HG02588 (cell line): ENCODE data around the gene IL18RAP.
A peak's percentile ranks its signal among the peaks of the same experiment; 100 is the strongest.

Experiments used
- ATAC-seq: cut with Tn5 transposase; IDR thresholded peaks from one replicate; pipeline ENCODE4 v1.9.1; 2021; ENCODE audit warnings: mild to moderate bottlenecking, moderate library complexity; ENCODE audit not compliant: unreplicated experiment

Gene IL18RAP, protein sequence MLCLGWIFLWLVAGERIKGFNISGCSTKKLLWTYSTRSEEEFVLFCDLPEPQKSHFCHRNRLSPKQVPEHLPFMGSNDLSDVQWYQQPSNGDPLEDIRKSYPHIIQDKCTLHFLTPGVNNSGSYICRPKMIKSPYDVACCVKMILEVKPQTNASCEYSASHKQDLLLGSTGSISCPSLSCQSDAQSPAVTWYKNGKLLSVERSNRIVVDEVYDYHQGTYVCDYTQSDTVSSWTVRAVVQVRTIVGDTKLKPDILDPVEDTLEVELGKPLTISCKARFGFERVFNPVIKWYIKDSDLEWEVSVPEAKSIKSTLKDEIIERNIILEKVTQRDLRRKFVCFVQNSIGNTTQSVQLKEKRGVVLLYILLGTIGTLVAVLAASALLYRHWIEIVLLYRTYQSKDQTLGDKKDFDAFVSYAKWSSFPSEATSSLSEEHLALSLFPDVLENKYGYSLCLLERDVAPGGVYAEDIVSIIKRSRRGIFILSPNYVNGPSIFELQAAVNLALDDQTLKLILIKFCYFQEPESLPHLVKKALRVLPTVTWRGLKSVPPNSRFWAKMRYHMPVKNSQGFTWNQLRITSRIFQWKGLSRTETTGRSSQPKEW

GRCh38 chr2:102422910-102423309 is at the start of gene IL18RAP:
IL18RAP (plus strand) TSS chr2:102423160; CDS start chr2:102423278, 118 bp downstream.
- ATAC-seq: no peak

GRCh38 chr2:102376052-102376591 is 46.8 kb upstream of the IL18RAP start:
- no peak for ATAC-seq

GRCh38 chr2:102383722-102384121 is 39.2 kb upstream of the IL18RAP start:
- no peak for ATAC-seq

GRCh38 chr2:102385522-102385921 is 37.4 kb upstream of the IL18RAP start:
- no peak for ATAC-seq

DNA sequence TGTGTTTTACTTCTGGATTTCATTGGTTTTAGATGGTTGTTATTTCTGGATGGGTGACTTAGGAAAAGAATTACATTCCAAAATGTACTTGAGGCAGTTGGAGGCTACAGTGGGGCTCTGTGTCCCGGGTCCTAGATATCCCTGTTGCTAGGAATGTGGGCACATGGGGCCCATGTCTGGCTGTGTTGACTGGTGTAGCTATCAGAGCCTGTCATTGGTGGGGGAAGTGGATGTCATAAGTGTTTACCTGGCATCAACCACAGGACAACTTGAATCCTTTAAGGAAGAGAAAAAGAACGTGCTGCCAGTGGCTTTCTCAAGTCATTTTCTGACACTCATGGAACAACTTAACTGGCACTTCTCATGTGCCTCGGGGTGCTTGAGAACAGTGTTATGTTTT is 37.0 kb upstream of the IL18RAP start:
- no peak for ATAC-seq

GRCh38 chr2:102386867-102387541 is 36.0 kb upstream of the IL18RAP start:
- no peak for ATAC-seq

DNA sequence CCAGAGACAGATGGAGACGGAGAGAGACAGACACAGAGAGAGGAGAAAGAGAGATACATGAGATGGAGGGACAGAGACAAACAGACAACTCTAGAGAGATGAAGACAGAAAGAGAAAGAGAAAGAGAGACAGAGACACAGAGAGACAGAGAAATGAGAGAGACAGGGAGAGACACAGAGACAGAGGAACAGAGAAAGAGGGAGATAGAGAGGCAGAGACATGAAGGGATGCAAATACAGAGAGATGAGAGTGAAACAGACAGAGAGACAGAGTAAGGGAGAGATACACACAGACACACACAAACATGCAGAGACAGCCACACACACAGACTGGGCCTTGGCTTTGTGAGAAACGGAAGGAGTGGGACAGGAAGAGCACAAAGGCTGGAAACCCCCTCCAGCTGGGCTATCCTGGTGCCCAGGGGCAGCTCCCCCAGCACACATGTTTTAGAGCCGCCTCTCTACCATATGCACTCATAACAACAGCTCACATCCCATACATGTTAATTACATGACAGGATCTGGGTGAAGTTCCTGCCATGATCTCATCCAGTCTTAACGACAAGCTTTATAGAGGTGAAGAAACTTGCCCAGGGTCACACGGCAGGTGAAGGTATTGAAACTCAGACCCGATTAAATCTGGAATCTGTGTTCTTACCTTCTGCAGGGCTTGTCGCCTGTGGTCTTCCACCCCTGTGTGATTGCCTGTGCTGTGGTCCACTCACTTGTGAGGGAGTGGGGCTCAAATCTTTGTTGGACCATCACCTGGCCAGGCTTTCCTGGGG is 35.0 kb upstream of the IL18RAP start:
- ATAC-seq: peak; percentile 52

DNA sequence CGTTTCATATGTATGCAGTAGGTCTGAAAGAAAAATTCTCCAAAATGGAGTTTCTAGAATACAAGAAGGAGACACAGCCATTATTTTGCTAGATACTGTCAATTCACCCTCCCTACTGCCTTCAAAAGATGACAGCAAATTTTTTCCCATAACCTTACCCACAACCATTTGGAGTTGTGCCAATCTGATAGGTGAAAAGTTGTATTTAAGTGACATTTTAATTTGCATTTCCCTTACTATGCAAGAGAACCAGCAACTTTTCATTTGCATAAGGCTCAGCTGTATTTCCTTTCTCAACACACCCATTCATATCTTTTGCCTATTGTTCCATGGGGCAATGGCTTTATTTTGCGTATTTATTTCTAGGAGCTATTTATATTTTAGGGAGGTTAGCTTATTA is 31.4 kb upstream of the IL18RAP start:
- ATAC-seq: no peak

DNA sequence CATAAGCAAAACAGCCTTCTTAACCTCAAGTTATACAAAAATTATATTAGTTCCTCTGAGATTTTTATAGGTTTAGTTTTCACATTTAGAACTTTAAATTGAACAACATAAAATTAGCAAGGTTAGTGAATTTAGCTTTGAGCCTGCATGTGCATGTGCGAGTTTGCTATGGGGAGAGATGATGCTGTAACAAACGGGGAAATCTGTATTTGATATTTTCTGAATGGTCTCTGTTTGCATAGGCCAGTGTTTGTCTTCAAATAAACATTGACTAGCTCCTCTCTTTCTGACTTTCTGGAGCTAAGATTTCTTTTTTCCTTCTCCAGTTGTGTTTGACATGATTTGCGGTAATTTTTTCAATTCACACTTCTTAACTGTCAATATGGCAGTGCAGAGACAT is 30.9 kb upstream of the IL18RAP start:
- ATAC-seq: no peak

DNA sequence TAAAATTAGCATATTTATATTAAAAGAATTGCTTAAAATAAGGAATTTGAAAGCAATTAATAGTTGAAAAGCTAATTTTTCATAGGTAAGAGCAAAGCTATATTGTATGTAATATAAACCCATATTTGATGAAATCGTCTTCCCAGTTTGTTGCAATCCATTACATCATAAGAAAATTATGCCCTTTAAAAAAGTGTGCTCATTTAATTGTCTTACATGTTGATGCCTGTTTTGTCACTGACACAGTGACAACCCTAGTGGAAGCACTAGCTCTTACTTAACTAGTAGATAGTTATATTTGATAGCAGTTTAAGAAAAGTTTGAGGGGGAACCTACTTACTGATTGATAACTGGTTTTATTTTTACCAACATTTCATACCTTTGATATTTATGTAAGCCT is 30.0 kb upstream of the IL18RAP start:
- no peak for ATAC-seq

DNA sequence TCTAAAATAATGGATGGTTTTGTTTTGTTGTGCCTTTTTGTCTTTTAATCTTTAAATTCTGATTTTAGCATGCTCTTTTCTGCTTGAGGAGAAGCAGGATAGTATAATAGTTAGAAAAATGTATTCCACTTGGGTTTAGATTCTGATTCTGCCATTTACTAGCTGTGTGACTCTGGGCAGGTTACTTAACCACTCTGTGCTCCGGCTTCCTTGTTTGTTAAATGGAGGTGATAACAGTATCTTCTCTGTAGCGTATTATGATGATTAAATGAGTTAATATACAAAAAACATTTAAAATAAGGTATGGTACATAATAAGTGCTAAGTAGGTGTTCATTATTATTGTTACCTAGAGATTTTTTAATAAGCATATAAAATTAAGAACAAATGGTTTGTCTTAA is 26.9 kb upstream of the IL18RAP start:
- no peak for ATAC-seq

DNA sequence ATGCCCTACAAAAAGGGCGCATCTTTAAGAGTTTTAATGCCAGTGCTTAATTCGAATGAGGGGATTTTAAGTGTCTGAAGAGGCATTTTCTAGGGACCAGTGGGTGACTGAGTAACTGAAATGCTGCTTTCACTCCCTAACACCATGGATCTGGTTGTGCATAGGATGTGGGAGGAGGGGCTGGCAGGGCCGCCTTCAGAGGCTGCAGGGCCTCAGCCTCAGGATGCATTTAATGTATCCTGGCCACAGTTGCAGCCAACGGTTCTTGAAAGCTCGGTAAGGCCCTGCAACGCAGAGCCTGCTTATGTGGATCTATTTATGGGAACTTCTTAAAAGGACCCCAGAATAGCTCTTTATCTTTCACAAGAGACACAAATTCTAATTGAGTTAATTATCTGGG is 25.8 kb upstream of the IL18RAP start:
- ATAC-seq: no peak

- no peak for ATAC-seq
Measured at GRCh38 chr2:102399499-102400141, 23.3 kb upstream of the IL18RAP start.

DNA sequence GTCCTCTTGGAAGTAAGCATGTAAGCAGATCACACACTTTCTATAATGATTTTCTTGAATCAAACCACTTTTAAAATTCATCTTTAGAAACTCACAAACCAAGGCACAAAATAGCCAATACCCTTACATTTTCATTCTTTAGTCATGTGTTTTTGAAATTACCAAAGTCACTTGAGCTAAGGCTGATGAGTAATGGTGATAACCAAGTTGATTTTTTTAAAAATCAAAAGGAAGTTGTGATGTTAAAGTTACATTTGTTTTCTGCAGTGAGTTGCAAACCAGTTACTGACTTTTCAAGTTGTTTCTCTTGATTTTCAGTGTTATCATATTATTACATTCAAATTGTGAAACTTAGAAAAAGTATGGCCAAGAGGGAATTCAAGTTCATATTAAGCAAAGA is 21.5 kb upstream of the IL18RAP start:
- ATAC-seq: no peak

DNA sequence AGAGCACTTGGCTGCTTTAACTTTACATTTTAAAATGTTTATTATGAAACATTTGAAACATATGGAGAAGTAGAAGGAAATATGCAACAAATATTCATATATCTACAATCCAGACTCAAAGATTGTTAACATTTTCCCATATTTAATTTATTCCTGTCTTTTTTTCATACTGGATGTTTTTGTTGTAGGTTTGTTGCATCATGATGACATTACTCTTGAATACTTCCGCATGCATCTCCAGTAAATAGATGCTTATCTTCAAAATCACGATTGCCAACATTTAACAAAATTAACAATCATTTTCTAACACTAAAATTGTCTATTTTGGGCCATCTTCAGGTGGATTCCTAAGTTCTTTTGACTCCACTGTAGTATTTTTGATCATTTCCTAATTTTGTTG is 21.1 kb upstream of the IL18RAP start:
- ATAC-seq: no peak

DNA sequence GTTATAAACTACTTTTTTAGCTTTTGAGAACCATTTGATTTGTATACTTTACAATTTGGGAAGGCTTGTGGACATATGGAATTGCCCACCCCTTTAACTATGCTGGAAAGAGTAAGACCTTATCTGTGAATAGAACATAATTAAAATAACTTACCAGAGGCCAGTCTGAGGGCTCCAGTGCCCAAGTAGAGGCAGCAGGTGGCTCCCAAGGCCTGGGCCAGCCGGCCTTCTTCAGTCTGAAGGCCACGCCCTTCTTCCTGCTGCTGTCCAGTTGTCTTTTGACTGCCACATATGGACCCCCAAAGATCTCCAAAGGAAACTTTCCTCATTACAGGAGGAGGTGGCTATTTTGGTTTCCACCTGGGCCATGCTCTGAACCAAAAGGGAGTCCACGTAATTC is 12.0 kb upstream of the IL18RAP start:
- ATAC-seq: no peak

DNA sequence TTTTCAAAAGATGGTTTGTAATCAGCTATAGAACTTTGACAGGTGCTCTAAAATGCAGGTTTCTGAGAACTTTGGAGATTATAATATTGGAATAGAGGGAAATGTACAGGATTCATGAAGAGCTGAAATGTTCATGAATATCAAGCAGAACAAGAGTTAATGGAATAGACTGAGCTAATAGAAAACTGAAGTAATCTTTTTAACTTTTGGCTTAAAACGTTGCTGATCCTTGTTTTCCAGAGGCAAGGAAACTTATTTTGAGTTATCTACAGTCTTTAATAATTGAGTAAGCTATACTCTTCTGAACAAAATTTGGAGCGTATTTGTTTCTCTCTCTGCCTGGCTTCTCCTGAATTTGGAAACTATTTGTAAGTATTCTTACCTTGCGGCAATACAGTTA is 10.8 kb upstream of the IL18RAP start:
- no peak for ATAC-seq

- no peak for ATAC-seq
Measured at GRCh38 chr2:102417946-102418345, 5.0 kb upstream of the IL18RAP start.

DNA sequence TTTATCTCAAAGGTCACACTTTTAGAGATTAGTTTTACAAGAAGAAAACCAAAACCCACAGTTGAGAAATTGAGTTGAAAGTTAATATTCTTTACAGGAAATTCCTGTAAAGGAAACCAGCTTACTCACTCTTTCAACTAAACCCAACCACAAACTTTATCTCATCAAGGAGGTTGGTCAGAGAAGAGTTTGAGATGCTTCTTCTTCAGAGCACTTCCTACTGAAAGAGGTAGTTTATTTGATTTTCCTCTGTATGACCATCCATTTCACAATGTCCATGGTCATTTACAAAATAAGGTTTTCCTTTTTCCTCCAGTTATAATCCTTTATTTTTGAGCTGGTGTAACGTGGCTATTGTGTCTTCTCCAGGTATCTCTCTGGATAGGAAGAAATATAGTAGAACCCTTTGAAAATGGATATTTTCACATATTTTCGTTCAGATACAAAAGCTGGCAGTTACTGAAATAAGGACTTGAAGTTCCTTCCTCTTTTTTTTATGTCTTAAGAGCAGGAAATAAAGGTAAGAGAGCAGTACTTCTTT is 4.5 kb upstream of the IL18RAP start:
- peak; percentile 81 for ATAC-seq

GRCh38 chr2:102420290-102420689 is 2.7 kb upstream of the IL18RAP start:
- no peak for ATAC-seq
